ENCODE results near the gene SH3RF3.

The SH3RF3 gene

DNA sequence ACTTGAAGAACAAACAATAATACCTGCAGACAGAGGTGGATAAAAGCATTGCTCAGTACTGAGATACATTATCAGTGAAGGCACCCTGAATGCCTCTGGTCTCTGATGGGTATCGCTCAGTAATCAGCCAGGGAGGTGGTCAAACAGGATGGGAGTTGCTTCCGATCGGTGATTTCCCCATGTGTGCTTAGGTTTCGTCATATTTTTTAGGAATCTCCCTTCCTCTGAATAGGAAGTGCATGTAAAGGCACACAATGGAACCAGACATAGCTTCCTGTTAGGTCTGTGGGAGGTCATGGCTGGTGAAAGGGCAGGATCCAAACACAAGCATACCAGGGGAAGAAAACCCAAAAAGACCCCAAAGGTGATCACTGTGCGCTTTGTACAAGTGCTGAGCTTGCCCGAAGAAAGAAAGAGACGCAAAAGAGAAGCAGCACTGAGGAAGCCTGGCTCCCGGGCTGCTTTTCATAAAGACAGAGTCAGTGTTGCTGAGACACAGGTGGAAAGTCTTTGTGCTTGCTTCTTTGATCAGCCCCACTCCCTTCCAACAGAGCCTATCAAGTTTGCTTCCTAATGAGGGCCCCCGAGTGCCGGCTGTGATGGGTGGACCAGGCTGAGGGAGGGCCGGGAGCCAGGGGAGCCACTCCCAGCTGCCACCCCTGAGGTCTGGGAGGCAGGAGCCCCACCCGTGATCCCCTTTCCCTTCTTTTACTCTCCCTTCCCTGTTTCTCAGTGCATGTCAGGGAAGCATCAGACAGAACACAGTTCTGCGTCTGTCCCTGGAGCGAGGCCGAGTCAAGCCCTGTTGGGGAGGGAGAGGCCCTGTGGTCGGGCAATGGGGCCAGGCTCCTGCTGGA lies 138.2 kb downstream of the SH3RF3 start:
- no peak for DNase-seq

DNA sequence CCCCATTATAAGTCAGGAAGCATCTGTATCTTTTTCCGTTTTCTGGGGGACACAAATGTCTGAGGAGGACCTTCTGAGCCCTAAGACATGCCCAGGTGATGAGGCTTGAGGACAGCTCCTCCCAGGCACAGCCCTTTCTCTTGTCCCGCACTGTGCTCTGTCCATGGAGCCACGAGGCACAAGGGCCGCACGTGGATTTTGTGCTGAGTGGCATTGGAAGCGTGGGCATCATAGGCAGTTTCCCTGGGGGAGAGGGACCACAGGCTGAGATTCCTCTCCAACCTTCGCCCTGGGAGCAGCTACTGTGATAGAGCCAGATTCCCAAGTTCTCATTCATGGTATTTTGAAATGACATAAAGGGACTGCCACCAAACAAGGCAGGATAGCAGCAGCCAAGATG lies 139.9 kb downstream of the SH3RF3 start:
- no peak for DNase-seq

DNA sequence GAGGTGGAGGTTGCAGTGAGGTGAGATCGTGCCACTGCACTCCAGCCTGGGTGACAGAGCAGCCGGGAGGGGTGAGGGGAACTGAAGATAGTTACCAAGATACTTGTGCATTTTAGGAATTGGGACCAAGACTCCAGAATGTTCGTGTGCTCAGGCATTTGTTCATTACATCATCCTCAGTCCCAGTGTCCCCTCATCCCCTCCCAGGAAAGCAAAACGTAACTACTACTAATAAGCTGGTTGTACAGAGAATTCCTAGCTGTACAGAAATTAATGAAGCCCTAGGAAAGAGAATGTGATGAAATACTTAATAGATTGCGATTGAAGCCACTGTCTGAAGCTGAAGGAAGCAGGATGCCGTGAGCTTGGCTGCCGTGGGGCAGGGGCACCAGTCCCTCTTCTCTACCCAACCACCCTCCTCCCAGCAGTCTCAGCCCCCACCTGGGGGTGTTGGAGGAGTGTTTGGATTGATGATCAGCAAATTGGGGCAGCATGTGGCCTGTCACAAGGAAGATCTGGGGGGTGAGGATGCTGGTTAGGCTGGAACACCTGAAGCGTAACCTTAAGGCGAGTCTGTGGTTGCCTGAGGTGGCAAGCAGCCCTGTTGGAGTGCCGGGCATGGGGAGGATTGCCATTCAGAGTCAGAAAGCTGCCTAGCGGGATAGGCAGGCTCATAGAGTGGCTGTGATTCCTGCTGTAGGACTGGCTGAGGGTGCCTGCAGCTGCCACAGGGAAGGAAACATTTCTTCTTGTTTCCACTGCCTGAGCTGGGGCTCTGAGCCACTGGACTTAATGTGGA lies 140.9 kb downstream of the SH3RF3 start:
- DNase-seq, result no peak

DNA sequence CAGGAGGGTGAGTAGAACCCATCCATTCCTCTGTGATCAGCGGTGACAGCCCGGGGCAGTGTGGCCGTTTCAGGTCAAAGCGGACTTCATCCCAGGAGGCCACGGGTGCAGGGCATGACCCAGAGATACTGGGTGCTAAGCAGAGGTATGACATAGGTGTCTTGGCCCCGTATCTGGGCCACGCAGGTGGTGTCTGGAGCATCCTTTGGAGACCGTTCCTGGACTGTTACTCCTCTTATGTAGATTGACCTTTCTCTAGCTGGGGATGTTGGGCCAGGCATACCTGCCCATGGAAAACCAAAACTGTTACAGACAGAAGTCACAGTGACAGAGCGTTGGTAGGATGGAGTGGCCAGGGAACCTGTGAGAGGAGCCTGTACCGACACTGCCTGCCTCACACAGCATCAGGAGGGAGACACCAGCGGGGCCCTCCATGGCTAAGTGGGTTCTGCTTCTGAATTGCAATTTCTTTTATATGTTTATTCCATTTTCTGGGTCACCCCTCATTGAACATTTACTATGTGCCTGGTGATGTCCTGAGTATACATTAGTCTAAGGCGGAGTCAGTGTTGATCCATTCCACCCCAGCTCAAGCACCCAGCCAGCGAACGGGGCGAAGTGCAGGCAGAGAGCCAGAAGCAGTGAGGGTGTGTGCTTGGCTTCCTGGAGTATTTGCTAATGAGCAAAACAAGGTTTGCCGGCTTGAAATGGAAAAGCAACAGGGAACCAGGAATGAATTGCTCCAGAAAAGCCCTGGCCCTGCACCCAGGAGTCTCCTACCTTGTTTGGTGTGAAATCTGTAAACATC lies 141.7 kb downstream of the SH3RF3 start:
- no peak for DNase-seq

DNA sequence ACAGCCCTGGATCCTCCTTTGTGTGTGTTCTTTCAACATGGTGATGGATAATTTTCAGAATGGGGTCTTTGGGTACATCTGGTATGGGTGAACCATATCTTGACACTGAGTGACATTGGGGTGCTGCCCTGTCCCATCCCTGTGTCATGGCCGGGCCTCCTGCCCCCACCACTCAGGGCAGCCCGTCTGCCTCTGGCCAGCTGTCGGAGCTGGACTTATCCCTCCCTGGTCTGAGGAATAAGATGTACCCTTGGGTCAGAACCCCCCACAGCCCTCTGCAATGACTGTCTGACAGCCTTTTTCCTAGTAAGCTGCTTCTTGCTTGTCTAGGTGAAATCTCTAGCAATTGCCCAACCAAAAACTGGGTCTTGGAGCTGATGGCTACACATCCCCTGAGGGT lies 142.9 kb downstream of the SH3RF3 start:
- DNase-seq, result no peak

- DNase-seq, result no peak
Measured at GRCh38 chr2:109272461-109272860, 143.5 kb downstream of the SH3RF3 start.

DNA sequence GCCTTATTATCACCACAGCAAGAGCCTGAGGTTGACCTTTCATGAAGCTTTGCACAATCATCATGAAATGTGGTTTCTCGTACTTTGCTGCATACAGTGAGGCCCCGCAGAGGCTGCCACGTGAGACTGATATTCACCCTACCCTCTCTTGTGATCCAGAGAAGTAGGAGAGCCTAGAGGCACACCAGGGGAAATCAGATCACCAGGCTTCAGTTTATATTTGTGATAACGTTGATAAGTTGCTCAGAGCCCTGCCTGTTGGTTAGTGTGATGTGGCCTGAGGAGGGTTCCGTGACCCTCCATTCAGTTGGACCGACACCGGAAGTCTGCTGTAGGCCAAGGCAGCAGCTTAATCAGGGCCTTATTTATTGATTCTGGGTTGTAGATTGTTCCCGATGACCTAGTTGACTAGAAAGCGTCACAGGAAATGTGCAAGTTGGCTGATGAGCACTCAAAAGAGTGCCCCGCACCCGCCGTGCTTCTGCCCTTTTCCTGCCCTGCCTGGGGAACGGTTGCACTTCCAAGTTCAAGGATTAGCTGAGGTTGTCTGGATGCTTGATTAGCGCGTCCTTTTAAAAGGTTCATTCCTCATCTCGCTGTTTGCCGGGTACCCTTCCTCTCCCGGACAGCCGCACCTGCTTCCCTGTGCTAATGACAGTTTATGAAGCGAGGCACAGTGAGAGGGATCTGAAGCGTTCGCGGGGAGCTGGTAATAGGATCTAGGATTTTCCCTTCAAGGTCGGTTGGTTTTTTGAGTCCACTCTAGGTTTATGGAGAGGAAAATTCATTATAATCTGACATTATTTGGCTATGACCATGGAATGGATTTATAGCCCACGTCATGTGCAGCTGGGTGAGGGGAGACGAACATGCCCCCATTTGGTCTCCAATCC lies 146.4 kb downstream of the SH3RF3 start:
- no peak for DNase-seq

DNA sequence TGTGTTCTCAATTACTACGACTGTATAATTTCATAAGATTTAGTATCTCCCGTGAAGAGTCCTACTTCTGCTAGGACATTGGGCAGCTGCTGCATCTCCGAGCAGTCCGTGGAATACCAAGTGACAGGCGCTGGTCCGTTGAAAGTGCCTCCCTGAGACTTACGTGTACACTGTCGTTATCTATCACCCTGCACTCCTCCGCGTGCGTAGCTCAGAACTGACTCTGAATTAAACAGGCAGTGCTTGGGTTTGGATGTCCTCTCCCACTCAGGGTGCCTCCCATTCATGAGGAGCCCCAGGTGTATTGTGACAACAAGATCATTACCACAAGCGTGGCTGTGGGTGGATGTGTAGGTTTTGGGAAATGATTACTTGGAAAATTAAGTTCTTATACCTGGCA lies 148.4 kb downstream of the SH3RF3 start:
- no peak for DNase-seq

DNA sequence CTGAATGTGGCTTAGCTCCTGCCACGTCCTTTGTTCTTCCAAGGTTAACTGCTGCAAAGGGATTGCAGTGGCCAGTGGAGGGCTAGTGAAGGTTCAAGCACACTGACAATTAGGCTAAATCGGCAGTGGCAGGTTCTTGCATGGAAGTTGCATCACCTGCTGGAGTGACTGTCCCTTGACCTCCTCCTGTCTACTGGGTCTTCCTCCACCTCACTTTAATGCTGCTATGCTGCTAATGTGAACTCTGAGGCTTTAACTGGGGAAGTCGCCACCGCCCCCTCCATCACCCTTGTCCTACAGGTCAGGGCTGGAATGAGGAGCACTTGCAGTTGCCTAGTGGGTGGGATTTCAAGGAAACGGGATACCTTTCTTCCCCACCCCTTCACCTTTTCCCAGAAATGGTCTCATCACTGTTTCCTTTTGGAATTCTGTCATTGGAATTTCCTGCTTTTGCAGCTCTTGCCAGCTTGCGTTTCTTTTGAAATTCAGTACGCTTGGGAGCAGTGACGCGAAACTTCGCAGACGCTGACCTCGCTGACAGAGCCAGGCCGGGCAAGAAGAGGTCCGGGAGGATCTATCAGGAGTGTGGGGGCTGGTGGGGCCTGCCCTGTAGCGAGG lies 150.3 kb downstream of the SH3RF3 start:
- no peak for DNase-seq

- DNase-seq, result no peak
Measured at GRCh38 chr2:109280804-109281203, 151.8 kb downstream of the SH3RF3 start.

GRCh38 chr2:109282360-109282759 lies 153.4 kb downstream of the SH3RF3 start:
- no peak for DNase-seq

DNA sequence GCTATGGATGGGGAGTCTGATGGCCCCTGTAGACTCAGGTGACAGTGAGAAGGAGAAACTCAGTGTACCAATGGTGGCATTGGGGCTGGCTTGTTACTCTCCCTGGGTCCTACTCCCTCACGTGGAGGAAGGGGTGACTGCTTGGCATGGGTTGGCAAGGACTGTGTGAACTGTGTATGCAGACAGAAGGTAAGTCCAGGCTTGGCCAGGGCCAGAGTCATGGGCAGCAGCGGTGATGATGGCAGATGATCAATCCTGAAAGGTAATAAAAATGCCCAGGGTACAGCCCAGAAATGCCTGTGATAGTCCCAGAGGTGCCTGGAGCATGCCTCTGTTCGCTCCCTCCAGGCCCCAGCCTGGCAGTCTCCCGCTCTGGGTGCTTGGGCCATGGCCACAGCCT lies 153.9 kb downstream of the SH3RF3 start:
- no peak for DNase-seq

DNA sequence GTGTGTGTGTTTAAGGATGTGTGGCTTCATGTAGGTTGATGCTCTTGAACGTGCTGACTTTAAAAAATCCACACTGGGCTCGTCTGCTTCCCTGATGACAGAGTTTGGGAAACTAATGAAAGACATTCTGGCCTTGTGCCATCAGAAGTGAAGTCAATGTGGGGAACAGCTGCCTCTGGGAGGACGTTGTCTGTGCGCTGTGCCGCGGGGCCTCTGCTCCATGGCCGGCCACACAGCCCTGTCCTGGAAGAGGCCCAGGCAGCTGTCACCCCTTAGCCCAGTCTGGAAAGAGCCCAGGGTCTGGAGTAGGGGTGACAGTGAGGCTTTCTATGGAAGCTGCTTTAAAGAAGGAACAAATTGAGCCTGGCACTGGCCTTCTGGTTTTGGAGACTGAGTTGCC lies 155.8 kb downstream of the SH3RF3 start:
- no peak for DNase-seq

- no peak for DNase-seq
Measured at GRCh38 chr2:109285244-109285651, 156.2 kb downstream of the SH3RF3 start.

GRCh38 chr2:109287413-109287812 lies 158.4 kb downstream of the SH3RF3 start:
- no peak for DNase-seq

GRCh38 chr2:109287838-109288237 lies 158.8 kb downstream of the SH3RF3 start:
- DNase-seq, result no peak

DNA sequence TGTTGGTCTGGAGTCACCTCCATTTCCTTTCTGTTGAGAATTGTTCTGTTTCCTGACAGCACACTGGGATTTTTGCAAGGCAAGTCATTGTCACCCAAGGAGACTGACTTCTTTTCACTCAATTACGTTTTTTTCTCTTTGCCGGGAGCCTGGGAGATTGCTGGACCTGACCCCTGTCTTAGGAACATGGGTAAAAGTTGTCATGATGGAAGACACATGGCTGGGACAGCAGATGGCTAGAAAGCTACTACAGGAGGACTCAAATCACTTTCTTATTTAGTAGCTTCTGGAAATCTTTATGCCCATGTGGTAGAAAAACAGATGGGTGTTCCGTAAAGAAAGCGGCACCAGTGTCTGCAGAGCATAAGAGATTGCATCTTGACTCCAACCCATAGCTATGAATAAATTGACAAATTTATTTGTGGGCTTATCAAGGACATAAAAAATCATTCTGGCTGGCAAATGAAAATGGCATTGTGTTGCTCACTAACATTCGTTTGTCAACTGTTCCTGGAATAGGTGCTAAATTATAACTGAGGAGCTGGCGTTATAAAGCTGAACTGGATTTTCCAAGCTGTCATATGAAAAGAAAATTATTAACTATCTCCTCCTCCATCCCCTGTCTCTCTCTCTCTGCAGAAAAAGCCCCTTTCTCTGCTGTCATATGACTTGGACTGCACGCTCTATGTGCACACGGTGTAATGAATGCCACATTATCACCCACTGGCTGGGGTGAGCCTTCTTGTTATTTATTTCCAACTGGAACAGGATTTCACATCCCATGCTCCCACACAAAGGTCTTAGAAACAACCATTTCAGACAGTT lies 159.8 kb downstream of the SH3RF3 start:
- DNase-seq, result no peak

- no peak for DNase-seq
Measured at GRCh38 chr2:109289504-109290222, 160.7 kb downstream of the SH3RF3 start.

GRCh38 chr2:109290887-109291643 lies 162.1 kb downstream of the SH3RF3 start:
- no peak for DNase-seq
